K562 (cell line): ENCODE measurements around the gene MYO7A. TPM values are rescaled to one million over a fixed set of nuclear protein-coding genes. Genes with fewer than 3 reads are reported as not detected.

Source experiments
- ATAC-seq: fragments of 200-7000 bp; cut with Tn5 transposase; 3 replicates; pipeline ENCODE4 v1.9.1; 2020; ENCODE audit warnings: moderate library complexity
- BruUV-seq: library from RNA; stranded (reverse); fragments of 400-500 nt; replicated peaks from 2 replicates; lab custom pipeline; 2021; lab: Mats Ljungman, UMichigan
- CTCF ChIA-PET: fragments of 300-600 bp; formaldehyde crosslinking; extraction: SDS; loops from one replicate; lab custom pipeline; 2021; ENCODE audit warnings: low intra/inter-chr PET ratio; lab: Yijun Ruan, JAX
- POLR2A ChIA-PET: fragments of 300-600, 350-650 bp; sonication (Branson Sonifier 250); formaldehyde crosslinking; extraction: SDS; loops from one replicate; lab custom pipeline; 2021; ENCODE audit warnings: antibody characterized with exemption, inconsistent platforms; lab: Yijun Ruan, JAX
- DNase-seq, 4 experiments: peaks; one replicate each; pipeline versions ENCODE4 v3.0.0 to v3.0.0-alpha.2; 2011 to 2018; ENCODE audit warnings: low spot score in 3 of 4, mixed read lengths in 3 of 4; ENCODE audit errors: extremely low read depth in 1 of 4
- FAIRE-seq: peaks from 2 replicates; lab custom pipeline; 2011; peaks lifted over from hg19 to GRCh38; lab: Jason Lieb, UNC
- H2AFZ ChIP-seq: 2 replicates; pipeline ENCODE4 v1.6.0; 2011; ENCODE audit warnings: low read depth, low read length, control low read depth, inconsistent platforms
- H3K27ac ChIP-seq: fragments of 200-600 bp; 3 replicates; pipeline ENCODE4 v1.8.0; 2011; ENCODE audit warnings: low read depth, mild to moderate bottlenecking, control low read depth, inconsistent platforms, low read length, moderate library complexity, mixed read lengths; ENCODE audit errors: extremely low read depth
- H3K27me3 ChIP-seq, 2 experiments: fragments of 300-600 bp in 1 of 2; 2 replicates in 1 of 2; 3 replicates in 1 of 2; pipeline versions ENCODE4 v1.6.0 to v1.8.0; 2011; ENCODE audit warnings: inconsistent platforms in 2 of 2, low read length in 2 of 2, mild to moderate bottlenecking in 1 of 2, mixed read lengths in 1 of 2, moderate library complexity in 1 of 2; ENCODE audit not compliant: control insufficient read depth in 2 of 2, insufficient read depth in 2 of 2
- H3K36me3 ChIP-seq: fragments of 300-600 bp; 3 replicates; pipeline ENCODE4 v1.8.0; 2011; ENCODE audit warnings: mild to moderate bottlenecking, low read length, inconsistent platforms; ENCODE audit not compliant: control insufficient read depth, insufficient read depth
- H3K4me1 ChIP-seq, 2 experiments: fragments of 200-600 bp in 1 of 2; replicated peaks in 1 of 2; 2 replicates in 1 of 2; 3 replicates in 1 of 2; pipeline versions ENCODE4 v1.5.1 to v1.8.0; 2011; ENCODE audit warnings: inconsistent platforms in 2 of 2, low read length in 2 of 2, mild to moderate bottlenecking in 1 of 2, mixed read lengths in 1 of 2, moderate library complexity in 1 of 2; ENCODE audit not compliant: control insufficient read depth in 2 of 2, insufficient read depth in 2 of 2
- H3K4me2 ChIP-seq: 2 replicates; pipeline ENCODE4 v1.6.1; 2011; ENCODE audit warnings: low read length, control low read depth, inconsistent platforms, mixed read lengths; ENCODE audit not compliant: insufficient read depth
- H3K4me3 ChIP-seq: fragments of 200-600 bp; sonication (generic), shearing (Covaris generic); 2 replicates; pipeline ENCODE4 v1.5.1; 2016; ENCODE audit warnings: control low read depth, inconsistent platforms
- H3K79me2 ChIP-seq: fragments of 200-600 bp; 3 replicates; pipeline ENCODE4 v1.8.0; 2011; ENCODE audit warnings: low read length, inconsistent platforms; ENCODE audit not compliant: control insufficient read depth, insufficient read depth
- H3K9ac ChIP-seq, 2 experiments: 2 replicates each; pipeline versions ENCODE4 v1.6.0 to v1.6.1; 2011; ENCODE audit warnings: low read depth in 2 of 2, low read length in 2 of 2, control low read depth in 1 of 2, inconsistent platforms in 1 of 2, mild to moderate bottlenecking in 1 of 2, mixed read lengths in 1 of 2; ENCODE audit not compliant: insufficient read depth in 1 of 2
- H3K9me1 ChIP-seq: one replicate; pipeline ENCODE4 v1.6.0; 2011; ENCODE audit warnings: inconsistent platforms, mild to moderate bottlenecking, low read length, moderate library complexity; ENCODE audit not compliant: control insufficient read depth, insufficient read depth
- H3K9me3 ChIP-seq: replicated peaks from 2 replicates; pipeline ENCODE4 v1.5.1; 2011; ENCODE audit warnings: low read depth, low read length, inconsistent platforms; ENCODE audit not compliant: control insufficient read depth, insufficient read depth
- H4K20me1 ChIP-seq: replicated peaks from 2 replicates; pipeline ENCODE4 v1.6.1; 2011; ENCODE audit warnings: low read length, inconsistent platforms, mixed read lengths; ENCODE audit not compliant: control insufficient read depth, insufficient read depth
- ADNP ChIP-seq: fragments of 200-800 bp; sonication (Bioruptor generic); IDR thresholded peaks from 2 replicates; pipeline ENCODE4 v1.6.1; 2016; ENCODE audit warnings: missing genetic modification characterization, missing compliant biosample characterization
- FOXA3 ChIP-seq, 2 experiments: fragments of 450-650 bp in 1 of 2; sonication (generic) in 1 of 2; formaldehyde crosslinking; IDR thresholded peaks in 1 of 2; conservative IDR thresholded peaks in 1 of 2; 2 replicates each; pipeline versions ENCODE4 v1.4.0 to v1.8.0; 2020 to 2022; ENCODE audit warnings: mild to moderate bottlenecking in 2 of 2, missing genetic modification reagents in 1 of 2
- MAFK ChIP-seq: IDR thresholded peaks from 2 replicates; pipeline ENCODE4 v1.6.1; 2011; ENCODE audit warnings: low read length, improper control_type of control experiment
- NR2C1 ChIP-seq, 2 experiments: fragments of 450-650 bp; IDR thresholded peaks; 2 replicates each; pipeline ENCODE4 v1.6.1; 2017; ENCODE audit warnings: mild to moderate bottlenecking in 2 of 2, antibody characterized with exemption in 1 of 2, inconsistent platforms in 1 of 2, missing compliant biosample characterization in 1 of 2, missing genetic modification characterization in 1 of 2
- PHF8 ChIP-seq: fragments of 200-600 bp; sonication (generic); IDR thresholded peaks from 2 replicates; pipeline ENCODE4 v1.6.1; 2012; ENCODE audit warnings: mixed run types, mild to moderate bottlenecking, inconsistent platforms, low read length, moderate library complexity, borderline replicate concordance
- YY1 ChIP-seq, 3 experiments: IDR thresholded peaks; 2 replicates each; pipeline ENCODE4 v1.6.1; 2011; ENCODE audit warnings: low read length in 2 of 3, mild to moderate bottlenecking in 2 of 3, moderate library complexity in 2 of 3, borderline replicate concordance in 1 of 3, control low read depth in 1 of 3, low read depth in 1 of 3; ENCODE audit not compliant: insufficient read depth in 3 of 3, insufficient replicate concordance in 2 of 3, control insufficient read depth in 1 of 3, insufficient read length in 1 of 3; ENCODE audit errors: extremely low read depth in 1 of 3
- ZBTB9 ChIP-seq: fragments of 450-650 bp; formaldehyde crosslinking; IDR thresholded peaks from 2 replicates; pipeline ENCODE4 v1.4.0; 2020; ENCODE audit warnings: mild to moderate bottlenecking, moderate library complexity
- ZFPM2 ChIP-seq: fragments of 250-450 bp; sonication (Bioruptor Pico); IDR thresholded peaks from 2 replicates; pipeline ENCODE4 v1.5.1; 2022; ENCODE audit warnings: mild to moderate bottlenecking
- ZNF583 ChIP-seq: fragments of 250-450 bp; sonication (Bioruptor Pico); IDR thresholded peaks from 2 replicates; pipeline ENCODE4 v1.4.0; 2020
- ZNF830 ChIP-seq: fragments of 250-450 bp; sonication (Bioruptor Pico); IDR thresholded peaks from 2 replicates; pipeline ENCODE4 v1.5.0; 2021; ENCODE audit warnings: mild to moderate bottlenecking
- WGBS: fragments of 100-300 bp; shearing (Covaris generic); methylation state at CpG from one replicate; pipeline ENCODE4 v1.1.6; 2016; ENCODE audit warnings: low coverage, mixed read lengths; ENCODE audit not compliant: insufficient coverage; ENCODE audit errors: missing lambda C conversion rate; 5-methylcytosine and 5-hydroxymethylcytosine counted together
- in situ Hi-C: fragments of 300-500 bp; cut with MboI; formaldehyde crosslinking; loops from 4 replicates; pipeline ENCODE4 v1.15.0; 2018; ENCODE audit warnings: inconsistent platforms, mixed read lengths
- intact Hi-C: fragments of 100-400 bp; cut with micrococcal nuclease; formaldehyde crosslinking; loops from 2 replicates; pipeline ENCODE4 v1.14.2; 2022
- polyA plus RNA-seq, 8 experiments: library from polyadenylated mRNA; depleted of rRNA in 4 of 8; stranded (reverse) in 5 of 8; unstranded in 3 of 8; fragments of >200 nt; fragmentation: Nextera tagmentation in 2 of 8; fragmentation: Illumina TruSeq in 1 of 8; extraction: Ambion mirVana in 2 of 8; extraction: Trizol in 1 of 8; gene quantifications; 2 replicates each; pipeline versions ENCODE4 v1.2.1 to v1.2.3, GENCODE V29; 2011 to 2014; ENCODE audit warnings: inconsistent platforms in 1 of 8, missing spikeins in 1 of 8
- total RNA-seq, 7 experiments: library from RNA; depleted of rRNA in 6 of 7; stranded (reverse); fragments of >200 nt in 6 of 7; fragmentation: Illumina TruSeq in 2 of 7; extraction: Trizol in 2 of 7; gene quantifications; 2 replicates each; pipeline versions ENCODE4 v1.2.1 to v1.2.3, GENCODE V29; 2011 to 2021; ENCODE audit warnings: low replicate concordance in 1 of 7

MYO7A gene
- total and polyA plus RNA-seq, 9 of the 15 experiments (the other 6 are each of a cell fraction or from before 2014, with no cell fraction given) = 0.01 to 0.11 (median 0.07) TPM; not detected in 1

DNA sequence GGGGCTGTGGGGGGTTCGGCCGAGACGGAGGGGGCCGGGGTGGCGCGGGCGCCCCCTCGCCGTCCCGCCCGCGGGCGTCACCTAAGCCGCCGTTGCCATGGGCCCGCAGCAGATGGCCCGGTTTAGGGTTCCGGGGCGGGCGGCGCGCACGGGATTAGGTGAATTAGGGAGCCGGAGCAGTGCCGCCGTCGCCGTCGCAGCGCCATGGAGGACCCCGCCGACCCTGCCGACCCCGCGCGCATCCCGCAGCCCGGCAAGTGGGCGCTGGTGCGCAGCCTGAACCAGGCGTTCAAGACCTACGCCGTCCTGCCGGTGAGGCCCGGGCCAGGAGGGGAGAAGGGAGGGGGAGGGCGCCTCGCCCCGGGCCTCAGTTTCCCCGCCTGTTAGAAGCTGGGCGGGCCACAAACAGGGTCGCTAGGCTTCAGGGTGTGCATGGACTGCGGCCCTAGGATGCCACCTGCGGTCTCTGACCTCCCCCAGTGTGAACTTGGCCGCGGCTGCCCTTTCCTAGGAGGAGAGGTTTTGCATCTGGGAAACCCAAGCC lies 10.1 kb downstream of the MYO7A start:
- in situ Hi-C loops (no loop called here), intact Hi-C loops (no loop called here)
- Histone ChIP-seq H3K9me1 (no peaks in the 10 kb centered on the region), H3K4me2 (no peak overlapping the region), H3K36me3 (no peaks in the 10 kb centered on the region), H3K4me1 (peaks cover 0 to 7% of the 10 kb centered on the region in 2 experiments; a peak in 2 of 5 replicates), H2AFZ (no peak overlapping the region), H3K27ac (no peak overlapping the region), H3K79me2 (no peaks in the 10 kb centered on the region), H4K20me1 (0 out of 2 replicates have a peak, but pooled peaks cover 3% of the 10 kb centered on the region), H3K27me3 (peaks cover 13 to 46% of the 10 kb centered on the region in 2 experiments; a peak in 3 of 5 replicates), H3K9me3 (no peaks in the 10 kb centered on the region), H3K4me3 (no peak overlapping the region), H3K9ac (no peak overlapping the region)
- BruUV-seq = no TSS peak
- 5% methylated on average over 10 of the region's 55 CpGs for WGBS
- ChIA-PET POLR2A (interaction anchor here (0.8 kb wide), 1 partner anchor 1750 kb away, joined by 3 read pairs; no protein-coding TSS in a partner anchor), CTCF (no interaction called here)
- TF ChIP-seq ZNF830 (CRISPR knock-in tag) (no peak), ZFPM2 (CRISPR knock-in tag) (no peak), FOXA3 (CRISPR knock-in tag; conservative IDR thresholded peaks at IDR 0.05 in 1 of 2, IDR thresholded peaks at IDR 0.05 in 1 of 2) (no peak), NR2C1 (IDR thresholded peaks at IDR 0.05) (no peak), NR2C1 (tag; IDR thresholded peaks at IDR 0.05) (no peak), MAFK (no peak), ZNF583 (CRISPR knock-in tag) (no peak), PHF8 (no peak), YY1 (IDR thresholded peaks at IDR 0.05; ENCODE audit: borderline replicate concordance in 1 of 3, control insufficient read depth in 1 of 3, extremely low read depth in 1 of 3, insufficient read depth in 3 of 3, insufficient read length in 1 of 3, insufficient replicate concordance in 2 of 3, low read depth in 1 of 3, low read length in 2 of 3) (no peak), ZBTB9 (CRISPR knock-in tag) (no peak), ADNP (tag) (no peak)
- ATAC-seq (no peak), DNase-seq (no peak), FAIRE-seq (no peak)
